ENCODE results near the gene KLHL20. TPM values are rescaled to one million over a fixed set of nuclear protein-coding genes. Genes with fewer than 3 reads are reported as not detected.
"Not testable (repeated sequence)": the region's sequence is repeated elsewhere in the genome, so short reads cannot be mapped to it uniquely, and the experiment has no call there.

The KLHL20 gene
- total RNA-seq, 1 donor from 2014 or later, result 25.4 TPM

DNA sequence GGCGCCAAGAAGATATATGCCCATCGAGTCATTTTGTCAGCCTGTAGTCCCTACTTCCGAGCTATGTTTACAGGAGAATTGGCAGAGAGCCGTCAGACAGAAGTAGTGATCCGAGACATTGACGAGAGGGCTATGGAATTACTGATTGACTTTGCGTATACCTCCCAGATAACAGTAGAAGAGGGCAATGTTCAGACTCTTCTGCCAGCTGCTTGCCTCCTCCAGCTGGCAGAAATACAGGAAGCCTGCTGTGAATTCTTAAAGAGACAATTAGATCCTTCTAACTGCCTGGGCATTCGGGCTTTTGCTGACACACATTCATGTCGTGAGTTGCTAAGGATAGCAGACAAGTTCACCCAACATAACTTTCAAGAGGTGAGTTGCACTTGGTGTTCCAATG, 19.1 kb downstream of the KLHL20 start:
- Histone ChIP-seq H3K27me3 (ENCODE audit: insufficient read depth, low read length) (no peaks in the 10 kb centered on the region), H3K36me3 (ENCODE audit: insufficient read depth, low read length) (peaks cover 15% of the 10 kb centered on the region), H4K20me1 (ENCODE audit: insufficient read depth, low read length) (peaks cover 7% of the 10 kb centered on the region), H3K9ac (ENCODE audit: low read length) (no peak overlapping the region), H3K9me3 (ENCODE audit: insufficient read depth, low read depth, low read length) (no peaks in the 10 kb centered on the region), H3K4me3 (ENCODE audit: insufficient read depth, low read depth, low read length) (no peak overlapping the region), H2AFZ (ENCODE audit: low read depth, low read length) (no peak overlapping the region), H3K4me1 (ENCODE audit: insufficient read depth, low read length) (no peaks in the 10 kb centered on the region), H3K4me2 (ENCODE audit: low read length) (no peak overlapping the region), H3K27ac (ENCODE audit: low read depth, low read length) (no peak overlapping the region), H3K79me2 (ENCODE audit: insufficient read depth, low read length) (peaks cover 13% of the 10 kb centered on the region)
- H3K9me3 Mint-ChIP-seq (ENCODE audit: unreplicated experiment), result peaks cover 6% of the 10 kb centered on the region
- FAIRE-seq (no peak), DNase-seq (ENCODE audit: low read depth) (no peak)
- TF ChIP-seq, protein P1, sequence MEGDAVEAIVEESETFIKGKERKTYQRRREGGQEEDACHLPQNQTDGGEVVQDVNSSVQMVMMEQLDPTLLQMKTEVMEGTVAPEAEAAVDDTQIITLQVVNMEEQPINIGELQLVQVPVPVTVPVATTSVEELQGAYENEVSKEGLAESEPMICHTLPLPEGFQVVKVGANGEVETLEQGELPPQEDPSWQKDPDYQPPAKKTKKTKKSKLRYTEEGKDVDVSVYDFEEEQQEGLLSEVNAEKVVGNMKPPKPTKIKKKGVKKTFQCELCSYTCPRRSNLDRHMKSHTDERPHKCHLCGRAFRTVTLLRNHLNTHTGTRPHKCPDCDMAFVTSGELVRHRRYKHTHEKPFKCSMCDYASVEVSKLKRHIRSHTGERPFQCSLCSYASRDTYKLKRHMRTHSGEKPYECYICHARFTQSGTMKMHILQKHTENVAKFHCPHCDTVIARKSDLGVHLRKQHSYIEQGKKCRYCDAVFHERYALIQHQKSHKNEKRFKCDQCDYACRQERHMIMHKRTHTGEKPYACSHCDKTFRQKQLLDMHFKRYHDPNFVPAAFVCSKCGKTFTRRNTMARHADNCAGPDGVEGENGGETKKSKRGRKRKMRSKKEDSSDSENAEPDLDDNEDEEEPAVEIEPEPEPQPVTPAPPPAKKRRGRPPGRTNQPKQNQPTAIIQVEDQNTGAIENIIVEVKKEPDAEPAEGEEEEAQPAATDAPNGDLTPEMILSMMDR (IDR thresholded peaks at IDR 0.05; ENCODE audit: insufficient read depth, low read depth, low read length), result no peak
- no peak for TF ChIP-seq EZH2 (IDR thresholded peaks at IDR 0.05; ENCODE audit: insufficient read depth, low read length)
- peaks cover 22% of the 10 kb centered on the region for H3K36me3 Mint-ChIP-seq (ENCODE audit: low read depth, unreplicated experiment)
- H3K4me3 Mint-ChIP-seq (ENCODE audit: unreplicated experiment), result no peak overlapping the region
- H3K27me3 Mint-ChIP-seq (ENCODE audit: low read depth, unreplicated experiment), result no peaks in the 10 kb centered on the region
- no peaks in the 10 kb centered on the region for H3K4me1 Mint-ChIP-seq (ENCODE audit: low read depth, unreplicated experiment)
- H3K27ac Mint-ChIP-seq (ENCODE audit: unreplicated experiment), result no peak overlapping the region

- H3K36me3 Mint-ChIP-seq (ENCODE audit: low read depth, unreplicated experiment), result peaks cover 28% of the 10 kb centered on the region
- H3K9me3 ChIP-seq (ENCODE audit: insufficient read depth, low read depth, low read length); H3K27me3 Mint-ChIP-seq (ENCODE audit: low read depth, unreplicated experiment); H3K9ac ChIP-seq (ENCODE audit: low read length); H3K4me1 ChIP-seq (ENCODE audit: insufficient read depth, low read length); H3K27ac Mint-ChIP-seq (ENCODE audit: unreplicated experiment); DNase-seq (ENCODE audit: low read depth); FAIRE-seq; H2AFZ ChIP-seq (ENCODE audit: low read depth, low read length); H3K4me3 ChIP-seq (ENCODE audit: insufficient read depth, low read depth, low read length); H3K4me3 Mint-ChIP-seq (ENCODE audit: unreplicated experiment); H3K27me3 ChIP-seq (ENCODE audit: insufficient read depth, low read length); H3K4me2 ChIP-seq (ENCODE audit: low read length); H3K27ac ChIP-seq (ENCODE audit: low read depth, low read length); H3K9me3 Mint-ChIP-seq (ENCODE audit: unreplicated experiment); H3K4me1 Mint-ChIP-seq (ENCODE audit: low read depth, unreplicated experiment): not testable (repeated sequence)
- Histone ChIP-seq H3K79me2 (ENCODE audit: insufficient read depth, low read length) (peaks cover 23% of the 10 kb centered on the region), H3K36me3 (ENCODE audit: insufficient read depth, low read length) (peaks cover 15% of the 10 kb centered on the region), H4K20me1 (ENCODE audit: insufficient read depth, low read length) (peaks cover 20% of the 10 kb centered on the region)
These were observed 21.3 kb downstream of the KLHL20 start for GRCh38 chr1:173736104-173736503.

- peaks cover 53% of the 10 kb centered on the region for H3K79me2 ChIP-seq (ENCODE audit: insufficient read depth, low read length)
- no peaks in the 10 kb centered on the region for H3K9me3 Mint-ChIP-seq (ENCODE audit: unreplicated experiment)
These were observed 27.6 kb downstream of the KLHL20 start for GRCh38 chr1:173742203-173742886.

More at GRCh38 chr1:173742203-173742886, 27.6 kb downstream of the KLHL20 start:
- TF ChIP-seq EZH2 (IDR thresholded peaks at IDR 0.05; ENCODE audit: insufficient read depth, low read length), result no peak
- TF ChIP-seq, protein P1 (IDR thresholded peaks at IDR 0.05; ENCODE audit: insufficient read depth, low read depth, low read length), result no peak
- H3K36me3 ChIP-seq (ENCODE audit: insufficient read depth, low read length), result no peaks in the 10 kb centered on the region
- H3K9me3 ChIP-seq (ENCODE audit: insufficient read depth, low read depth, low read length), result no peaks in the 10 kb centered on the region
- no peak overlapping the region for H3K4me2 ChIP-seq (ENCODE audit: low read length)
- no peak overlapping the region for H3K27ac ChIP-seq (ENCODE audit: low read depth, low read length)
- H3K9ac ChIP-seq (ENCODE audit: low read length), result no peak overlapping the region
- Mint-ChIP-seq H3K4me3 (ENCODE audit: unreplicated experiment) (no peak overlapping the region), H3K27ac (ENCODE audit: unreplicated experiment) (no peak overlapping the region), H3K27me3 (ENCODE audit: low read depth, unreplicated experiment) (no peaks in the 10 kb centered on the region), H3K4me1 (ENCODE audit: low read depth, unreplicated experiment) (no peaks in the 10 kb centered on the region), H3K36me3 (ENCODE audit: low read depth, unreplicated experiment) (peaks cover 14% of the 10 kb centered on the region)
- no peak overlapping the region for H3K4me3 ChIP-seq (ENCODE audit: insufficient read depth, low read depth, low read length)
- FAIRE-seq (no peak), DNase-seq (ENCODE audit: low read depth) (no peak)
- H2AFZ ChIP-seq (ENCODE audit: low read depth, low read length), result no peak overlapping the region
- H3K27me3 ChIP-seq (ENCODE audit: insufficient read depth, low read length), result no peaks in the 10 kb centered on the region
- H3K4me1 ChIP-seq (ENCODE audit: insufficient read depth, low read length), result no peaks in the 10 kb centered on the region
- peaks cover 20% of the 10 kb centered on the region for H4K20me1 ChIP-seq (ENCODE audit: insufficient read depth, low read length)

Data from astrocyte (in vitro differentiated cells and primary cell).